C4-2B (cell line): ENCODE measurements around the gene BET1L.
"Not testable (repeated sequence)": the region's sequence is repeated elsewhere in the genome, so short reads cannot be mapped to it uniquely, and the experiment has no call there.

Source experiments
- ZFX ChIP-seq: fragments of 450-650 bp; IDR thresholded peaks from 2 replicates; pipeline ENCODE4 v1.6.1; 2017
- TF ChIP-seq, protein P1 (sequence below): fragments of 450-650 bp; conservative IDR thresholded peaks from 2 replicates; pipeline ENCODE4 v1.5.1; 2017; ENCODE audit warnings: mild to moderate bottlenecking

DNA sequence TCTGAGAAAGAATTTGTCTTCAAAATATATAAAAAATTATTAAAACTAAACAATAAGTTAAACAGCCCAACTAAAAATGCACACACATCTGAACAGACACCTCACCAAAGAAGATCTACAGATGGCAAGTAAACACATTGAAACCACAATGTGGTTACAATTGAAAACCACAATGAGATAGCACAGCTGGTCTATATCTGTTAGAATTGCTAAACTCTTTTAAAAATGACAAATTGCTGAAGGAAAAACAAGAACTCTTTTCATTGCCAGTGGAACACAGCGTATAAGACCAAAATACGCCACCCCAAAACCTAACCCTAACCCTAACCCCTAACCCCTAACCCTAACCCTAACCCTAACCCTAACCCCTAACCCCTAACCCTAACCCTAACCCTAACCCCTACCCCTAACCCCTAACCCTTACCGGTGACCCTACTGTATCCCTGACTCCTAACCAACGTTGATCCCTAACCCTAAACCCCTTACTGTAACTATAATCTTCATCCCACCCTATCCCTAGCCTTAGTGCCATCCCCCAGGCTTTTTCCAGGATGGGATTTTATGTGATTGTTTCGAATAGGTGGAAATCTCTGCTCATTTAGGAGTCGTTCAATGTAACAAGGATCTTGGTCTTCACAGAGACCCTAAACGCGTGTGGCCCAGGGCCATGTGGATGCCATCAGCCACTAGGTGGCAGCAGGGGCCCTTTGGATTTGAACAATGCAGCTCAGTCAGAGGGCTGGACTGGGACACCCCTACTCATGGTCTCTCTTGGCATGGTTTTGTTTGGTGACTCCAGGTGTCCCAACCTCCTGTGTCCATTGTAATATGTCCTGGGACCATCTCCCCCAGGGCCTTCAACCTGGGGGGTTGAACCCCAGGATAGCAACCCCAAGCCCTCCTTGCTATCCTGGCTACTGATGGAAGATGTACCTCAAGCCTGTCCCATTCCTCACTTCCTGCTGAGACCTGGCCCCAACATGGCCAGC is 15.4 kb downstream of the BET1L start:
- TF ChIP-seq, protein P1, sequence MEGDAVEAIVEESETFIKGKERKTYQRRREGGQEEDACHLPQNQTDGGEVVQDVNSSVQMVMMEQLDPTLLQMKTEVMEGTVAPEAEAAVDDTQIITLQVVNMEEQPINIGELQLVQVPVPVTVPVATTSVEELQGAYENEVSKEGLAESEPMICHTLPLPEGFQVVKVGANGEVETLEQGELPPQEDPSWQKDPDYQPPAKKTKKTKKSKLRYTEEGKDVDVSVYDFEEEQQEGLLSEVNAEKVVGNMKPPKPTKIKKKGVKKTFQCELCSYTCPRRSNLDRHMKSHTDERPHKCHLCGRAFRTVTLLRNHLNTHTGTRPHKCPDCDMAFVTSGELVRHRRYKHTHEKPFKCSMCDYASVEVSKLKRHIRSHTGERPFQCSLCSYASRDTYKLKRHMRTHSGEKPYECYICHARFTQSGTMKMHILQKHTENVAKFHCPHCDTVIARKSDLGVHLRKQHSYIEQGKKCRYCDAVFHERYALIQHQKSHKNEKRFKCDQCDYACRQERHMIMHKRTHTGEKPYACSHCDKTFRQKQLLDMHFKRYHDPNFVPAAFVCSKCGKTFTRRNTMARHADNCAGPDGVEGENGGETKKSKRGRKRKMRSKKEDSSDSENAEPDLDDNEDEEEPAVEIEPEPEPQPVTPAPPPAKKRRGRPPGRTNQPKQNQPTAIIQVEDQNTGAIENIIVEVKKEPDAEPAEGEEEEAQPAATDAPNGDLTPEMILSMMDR, result peak; percentile 63; the same call in 1 of the 2 replicates
- TF ChIP-seq ZFX, result not testable (repeated sequence)
